ENCODE results near the gene PHACTR2.
"Not testable (repeated sequence)": the region's sequence is repeated elsewhere in the genome, so short reads cannot be mapped to it uniquely, and the experiment has no call there.

PHACTR2 gene

GRCh38 chr6:143845033-143845432 lies 167.3 kb downstream of the PHACTR2 start:
- Histone ChIP-seq H3K9me3 (ENCODE audit: control insufficient read depth in 1 of 2, low read length in 2 of 2) (no peaks in the 10 kb centered on the region), H3K27me3 (ENCODE audit: low read depth, low read length) (no peaks in the 10 kb centered on the region), H3K4me1 (ENCODE audit: control insufficient read depth in 1 of 2, insufficient read depth in 2 of 2, low read length in 2 of 2) (peaks cover 6 to 16% of the 10 kb centered on the region in 2 donors), H3K27ac (ENCODE audit: low read length) (no peak overlapping the region), H3K36me3 (ENCODE audit: control insufficient read depth in 1 of 2, insufficient read depth in 2 of 2, low read length in 2 of 2) (peaks cover 48 to 51% of the 10 kb centered on the region in 2 donors), H3K4me3 (ENCODE audit: low read depth in 1 of 2, low read length in 2 of 2) (no peak overlapping the region)

GRCh38 chr6:143851706-143852105 lies 173.9 kb downstream of the PHACTR2 start:
- not testable (repeated sequence) for H3K9me3 ChIP-seq (ENCODE audit: control insufficient read depth in 1 of 2, low read length in 2 of 2); H3K27ac ChIP-seq (ENCODE audit: low read length); H3K4me1 ChIP-seq (ENCODE audit: control insufficient read depth in 1 of 2, insufficient read depth in 2 of 2, low read length in 2 of 2); H3K27me3 ChIP-seq (ENCODE audit: low read depth, low read length); H3K4me3 ChIP-seq (ENCODE audit: low read depth in 1 of 2, low read length in 2 of 2)
- peaks cover 43 to 61% of the 10 kb centered on the region in 2 donors for H3K36me3 ChIP-seq (ENCODE audit: control insufficient read depth in 1 of 2, insufficient read depth in 2 of 2, low read length in 2 of 2)

GRCh38 chr6:143855057-143855456 lies 177.3 kb downstream of the PHACTR2 start:
- H3K27ac ChIP-seq (ENCODE audit: low read length); H3K4me1 ChIP-seq (ENCODE audit: control insufficient read depth in 1 of 2, insufficient read depth in 2 of 2, low read length in 2 of 2); H3K4me3 ChIP-seq (ENCODE audit: low read depth in 1 of 2, low read length in 2 of 2); H3K9me3 ChIP-seq (ENCODE audit: control insufficient read depth in 1 of 2, low read length in 2 of 2); H3K27me3 ChIP-seq (ENCODE audit: low read depth, low read length): not testable (repeated sequence)
- peaks cover 41 to 52% of the 10 kb centered on the region in 2 donors for H3K36me3 ChIP-seq (ENCODE audit: control insufficient read depth in 1 of 2, insufficient read depth in 2 of 2, low read length in 2 of 2)

- H3K4me3 ChIP-seq (ENCODE audit: low read depth in 1 of 2, low read length in 2 of 2); H3K27ac ChIP-seq (ENCODE audit: low read length); H3K4me1 ChIP-seq (ENCODE audit: control insufficient read depth in 1 of 2, insufficient read depth in 2 of 2, low read length in 2 of 2); H3K27me3 ChIP-seq (ENCODE audit: low read depth, low read length); H3K9me3 ChIP-seq (ENCODE audit: control insufficient read depth in 1 of 2, low read length in 2 of 2): not testable (repeated sequence)
- H3K36me3 ChIP-seq (ENCODE audit: control insufficient read depth in 1 of 2, insufficient read depth in 2 of 2, low read length in 2 of 2): peaks cover 36 to 52% of the 10 kb centered on the region in 2 donors
Measured at GRCh38 chr6:143856762-143857161, 179.0 kb downstream of the PHACTR2 start.

GRCh38 chr6:143857651-143858050 lies 179.9 kb downstream of the PHACTR2 start:
- Histone ChIP-seq H3K27me3 (ENCODE audit: low read depth, low read length) (no peaks in the 10 kb centered on the region), H3K9me3 (ENCODE audit: control insufficient read depth in 1 of 2, low read length in 2 of 2) (peaks cover 0 to 8% of the 10 kb centered on the region in 2 donors), H3K27ac (ENCODE audit: low read length) (no peak overlapping the region), H3K4me3 (ENCODE audit: low read depth in 1 of 2, low read length in 2 of 2) (no peak overlapping the region), H3K36me3 (ENCODE audit: control insufficient read depth in 1 of 2, insufficient read depth in 2 of 2, low read length in 2 of 2) (peaks cover 39 to 54% of the 10 kb centered on the region in 2 donors), H3K4me1 (ENCODE audit: control insufficient read depth in 1 of 2, insufficient read depth in 2 of 2, low read length in 2 of 2) (peaks cover 0 to under 1% of the 10 kb centered on the region in 2 donors)

- peaks cover 0 to 16% of the 10 kb centered on the region in 2 donors for H3K4me1 ChIP-seq (ENCODE audit: control insufficient read depth in 1 of 2, insufficient read depth in 2 of 2, low read length in 2 of 2)
- peaks cover 0 to 2% of the 10 kb centered on the region in 2 donors for H3K9me3 ChIP-seq (ENCODE audit: control insufficient read depth in 1 of 2, low read length in 2 of 2)
- peaks cover 47 to 58% of the 10 kb centered on the region in 2 donors for H3K36me3 ChIP-seq (ENCODE audit: control insufficient read depth in 1 of 2, insufficient read depth in 2 of 2, low read length in 2 of 2)
- no peak overlapping the region for H3K4me3 ChIP-seq (ENCODE audit: low read depth in 1 of 2, low read length in 2 of 2)
- no peak overlapping the region for H3K27ac ChIP-seq (ENCODE audit: low read length)
- no peaks in the 10 kb centered on the region for H3K27me3 ChIP-seq (ENCODE audit: low read depth, low read length)
Measured at GRCh38 chr6:143859891-143860660, 182.3 kb downstream of the PHACTR2 start.

GRCh38 chr6:143863771-143864170 lies 186.0 kb downstream of the PHACTR2 start:
- Histone ChIP-seq H3K9me3 (ENCODE audit: control insufficient read depth in 1 of 2, low read length in 2 of 2) (no peaks in the 10 kb centered on the region), H3K27ac (ENCODE audit: low read length) (peak overlapping the region; percentile 33), H3K4me3 (ENCODE audit: low read depth in 1 of 2, low read length in 2 of 2) (no peak overlapping the region), H3K27me3 (ENCODE audit: low read depth, low read length) (no peaks in the 10 kb centered on the region), H3K4me1 (ENCODE audit: control insufficient read depth in 1 of 2, insufficient read depth in 2 of 2, low read length in 2 of 2) (peaks cover 0 to 21% of the 10 kb centered on the region in 2 donors), H3K36me3 (ENCODE audit: control insufficient read depth in 1 of 2, insufficient read depth in 2 of 2, low read length in 2 of 2) (peaks cover 30% of the 10 kb centered on the region in 2 donors)

- H3K36me3 ChIP-seq (ENCODE audit: control insufficient read depth in 1 of 2, insufficient read depth in 2 of 2, low read length in 2 of 2): peaks cover 25 to 30% of the 10 kb centered on the region in 2 donors
- peak within 1 kb of the TSS; percentile 47 for H3K27ac ChIP-seq (ENCODE audit: low read length)
Measured at GRCh38 chr6:143864234-143864633, 186.5 kb downstream of the PHACTR2 start, which contains the start of gene ZC2HC1B. Gene ZC2HC1B (plus strand): TSS chr6:143864474. CDS start chr6:143864540, 66 bp downstream.

GRCh38 chr6:143867236-143867635 lies 189.5 kb downstream of the PHACTR2 start:
- no peak overlapping the region for H3K27ac ChIP-seq (ENCODE audit: low read length)
- H3K4me3 ChIP-seq (ENCODE audit: low read depth in 1 of 2, low read length in 2 of 2): no peak overlapping the region
- peaks cover 0 to 21% of the 10 kb centered on the region in 2 donors for H3K4me1 ChIP-seq (ENCODE audit: control insufficient read depth in 1 of 2, insufficient read depth in 2 of 2, low read length in 2 of 2)
- no peaks in the 10 kb centered on the region for H3K9me3 ChIP-seq (ENCODE audit: control insufficient read depth in 1 of 2, low read length in 2 of 2)
- no peaks in the 10 kb centered on the region for H3K27me3 ChIP-seq (ENCODE audit: low read depth, low read length)
- H3K36me3 ChIP-seq (ENCODE audit: control insufficient read depth in 1 of 2, insufficient read depth in 2 of 2, low read length in 2 of 2): peaks cover 9 to 18% of the 10 kb centered on the region in 2 donors

More at GRCh38 chr6:143864234-143864633, 186.5 kb downstream of the PHACTR2 start, which contains the start of gene ZC2HC1B:
- H3K4me3 ChIP-seq (ENCODE audit: low read depth in 1 of 2, low read length in 2 of 2): no peak within 1 kb of the TSS
- H3K4me1 ChIP-seq (ENCODE audit: control insufficient read depth in 1 of 2, insufficient read depth in 2 of 2, low read length in 2 of 2): peaks cover 0 to 21% of the 10 kb centered on the region in 2 donors
- H3K27me3 ChIP-seq (ENCODE audit: low read depth, low read length): no peaks in the 10 kb centered on the region
- H3K9me3 ChIP-seq (ENCODE audit: control insufficient read depth in 1 of 2, low read length in 2 of 2): no peaks in the 10 kb centered on the region

- H3K27me3 ChIP-seq (ENCODE audit: low read depth, low read length); H3K27ac ChIP-seq (ENCODE audit: low read length); H3K4me3 ChIP-seq (ENCODE audit: low read depth in 1 of 2, low read length in 2 of 2); H3K9me3 ChIP-seq (ENCODE audit: control insufficient read depth in 1 of 2, low read length in 2 of 2): not testable (repeated sequence)
- H3K4me1 ChIP-seq (ENCODE audit: control insufficient read depth in 1 of 2, insufficient read depth in 2 of 2, low read length in 2 of 2): peaks cover 0 to 13% of the 10 kb centered on the region in 2 donors
- H3K36me3 ChIP-seq (ENCODE audit: control insufficient read depth in 1 of 2, insufficient read depth in 2 of 2, low read length in 2 of 2): peaks cover 0 to 12% of the 10 kb centered on the region in 2 donors
Measured at GRCh38 chr6:143868808-143869207, 191.0 kb downstream of the PHACTR2 start.

GRCh38 chr6:143871202-143871730 lies 193.5 kb downstream of the PHACTR2 start:
- H3K9me3 ChIP-seq (ENCODE audit: control insufficient read depth in 1 of 2, low read length in 2 of 2); H3K4me1 ChIP-seq (ENCODE audit: control insufficient read depth in 1 of 2, insufficient read depth in 2 of 2, low read length in 2 of 2); H3K36me3 ChIP-seq (ENCODE audit: control insufficient read depth in 1 of 2, insufficient read depth in 2 of 2, low read length in 2 of 2); H3K27me3 ChIP-seq (ENCODE audit: low read depth, low read length); H3K27ac ChIP-seq (ENCODE audit: low read length); H3K4me3 ChIP-seq (ENCODE audit: low read depth in 1 of 2, low read length in 2 of 2): not testable (repeated sequence)

Measured in muscle layer of duodenum (tissue), 2 donors.